WERI-Rb-1 (cell line): ENCODE results near the gene NPNT.

ENCODE experiments used
- DNase-seq: peaks from one replicate; pipeline ENCODE4 v3.0.0-alpha.2; 2020
- H3K27ac ChIP-seq: fragments of 250-450 bp; sonication (Bioruptor Pico); 2 replicates; pipeline ENCODE4 v1.5.1; 2020; ENCODE audit warnings: mild to moderate bottlenecking, moderate library complexity
- H3K27me3 ChIP-seq: fragments of 250-450 bp; sonication (Bioruptor Pico); 2 replicates; pipeline ENCODE4 v1.5.1; 2021; ENCODE audit warnings: mild to moderate bottlenecking, low read depth, moderate library complexity; ENCODE audit not compliant: insufficient read depth, severe bottlenecking
- H3K36me3 ChIP-seq: fragments of 250-450 bp; sonication (Bioruptor Pico); 2 replicates; pipeline ENCODE4 v1.5.1; 2020; ENCODE audit warnings: mild to moderate bottlenecking, moderate library complexity
- H3K4me3 ChIP-seq: 2 replicates; pipeline ENCODE4 v1.5.1; 2011; ENCODE audit warnings: low read depth, mild to moderate bottlenecking, control low read depth, low read length
- H3K9me3 ChIP-seq: fragments of 250-450 bp; sonication (Bioruptor Pico); 2 replicates; pipeline ENCODE4 v1.5.1; 2021; ENCODE audit warnings: mild to moderate bottlenecking, moderate library complexity; ENCODE audit not compliant: severe bottlenecking
- CTCF ChIP-seq: IDR thresholded peaks from 2 replicates; pipeline ENCODE4 v1.5.1; 2011; ENCODE audit warnings: low read depth, mild to moderate bottlenecking, control low read depth, inconsistent platforms, low read length

Gene NPNT

DNA sequence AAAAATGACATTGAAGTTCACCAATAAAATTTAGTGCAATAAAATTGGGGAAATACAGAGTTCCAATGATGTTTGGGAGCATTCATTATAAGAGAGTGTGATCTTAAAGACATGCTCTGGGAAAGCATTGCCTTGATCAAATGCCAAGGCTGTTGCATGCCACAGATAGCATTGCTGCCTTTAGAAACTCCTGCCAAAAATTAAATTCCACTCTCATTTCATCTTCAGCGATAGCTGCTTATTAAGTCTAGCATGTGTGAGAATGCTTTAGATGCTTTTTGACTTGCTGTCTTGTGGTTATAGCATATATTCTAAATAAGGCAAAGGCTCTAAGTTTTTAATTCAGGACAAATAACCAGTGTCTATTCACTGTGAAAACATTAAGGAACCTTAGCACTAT, 49.3 kb downstream of the NPNT start:
- peaks cover 4% of the 10 kb centered on the region; the same call in 1 of the 2 replicates for H3K36me3 ChIP-seq
- no peak for TF ChIP-seq CTCF
- no peak for DNase-seq
- no peak overlapping the region for H3K4me3 ChIP-seq
- peaks cover 7% of the 10 kb centered on the region for H3K9me3 ChIP-seq
- no peak overlapping the region for H3K27ac ChIP-seq
- no peaks in the 10 kb centered on the region for H3K27me3 ChIP-seq

DNA sequence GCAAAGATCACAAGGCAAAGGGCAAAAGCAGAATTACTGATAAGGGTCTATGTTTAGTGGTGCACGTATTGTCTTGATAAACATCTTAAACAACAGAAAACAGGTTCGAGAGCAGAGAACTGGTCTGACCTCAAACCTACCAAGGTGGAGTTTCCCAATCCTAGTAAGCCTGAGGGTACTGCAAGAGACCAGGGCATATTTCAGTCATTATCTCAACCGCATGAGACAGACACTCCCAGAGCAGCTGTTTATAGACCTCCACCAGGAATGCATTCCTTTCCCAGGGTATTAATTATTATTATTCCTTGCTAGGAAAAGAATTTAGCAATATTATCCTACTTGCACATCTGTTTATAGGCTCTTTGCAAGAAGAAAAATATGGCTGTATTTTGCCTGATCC, 51.5 kb downstream of the NPNT start:
- DNase-seq: no peak
- peaks cover 7% of the 10 kb centered on the region for H3K9me3 ChIP-seq

GRCh38 chr4:105950701-105951100, 55.4 kb downstream of the NPNT start:
- H3K4me3 ChIP-seq: no peak overlapping the region
- H3K27me3 ChIP-seq: no peaks in the 10 kb centered on the region
- H3K9me3 ChIP-seq: peaks cover 7% of the 10 kb centered on the region
- DNase-seq: no peak
- no peaks in the 10 kb centered on the region for H3K36me3 ChIP-seq
- no peak for TF ChIP-seq CTCF
- H3K27ac ChIP-seq: no peak overlapping the region

More for the DNA sequence above, 51.5 kb downstream of the NPNT start:
- peaks cover 4% of the 10 kb centered on the region; the same call in 1 of the 2 replicates for H3K36me3 ChIP-seq
- H3K4me3 ChIP-seq: no peak overlapping the region
- no peak for TF ChIP-seq CTCF
- H3K27ac ChIP-seq: no peak overlapping the region
- H3K27me3 ChIP-seq: no peaks in the 10 kb centered on the region

DNA sequence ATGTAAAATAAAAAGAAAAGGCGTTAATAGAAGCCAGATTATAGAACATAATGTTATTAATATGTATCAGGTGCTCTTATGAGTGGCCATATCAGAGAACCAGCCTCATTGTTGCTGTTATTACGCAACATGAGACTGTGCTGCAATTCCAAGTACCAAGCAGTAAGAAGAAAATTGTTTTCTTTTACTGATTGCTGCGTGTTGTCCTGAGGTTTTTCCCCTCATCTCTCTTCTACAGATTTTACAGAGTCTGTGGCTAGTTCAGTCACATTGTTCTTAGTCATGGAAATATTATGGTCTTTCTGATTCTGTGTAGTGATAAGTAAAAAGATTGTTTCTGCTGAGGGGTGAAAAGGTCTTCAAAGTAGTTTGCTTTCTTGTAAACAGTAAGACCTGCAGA, 55.9 kb downstream of the NPNT start:
- H3K4me3 ChIP-seq: no peak overlapping the region
- H3K27ac ChIP-seq: no peak overlapping the region
- H3K36me3 ChIP-seq: no peaks in the 10 kb centered on the region
- TF ChIP-seq CTCF: no peak
- no peak for DNase-seq
- peaks cover 5% of the 10 kb centered on the region for H3K9me3 ChIP-seq
- H3K27me3 ChIP-seq: no peaks in the 10 kb centered on the region

GRCh38 chr4:105952591-105952990, 57.3 kb downstream of the NPNT start:
- no peak for TF ChIP-seq CTCF

DNA sequence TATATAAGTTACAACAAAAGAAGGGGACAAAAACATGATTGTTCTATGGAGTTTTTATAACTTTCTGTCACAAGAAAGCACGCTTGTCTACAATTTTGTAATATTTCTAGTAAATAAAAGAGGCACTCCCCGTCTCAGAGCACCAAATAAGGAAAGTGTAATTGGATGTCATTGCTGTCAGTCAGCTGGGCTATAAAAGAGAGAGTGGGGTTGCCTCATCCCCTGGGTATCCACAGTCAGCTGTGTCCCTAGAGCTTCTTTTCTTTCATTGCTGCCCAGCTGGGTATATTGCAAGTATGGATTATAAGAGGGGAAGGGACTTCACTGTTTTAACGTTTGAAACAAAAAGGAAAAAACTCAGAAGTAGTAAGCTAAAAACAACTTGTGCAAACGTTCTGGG, 61.3 kb downstream of the NPNT start:
- no peak overlapping the region for H3K4me3 ChIP-seq
- no peak overlapping the region for H3K27ac ChIP-seq
- H3K9me3 ChIP-seq: no peaks in the 10 kb centered on the region
- no peaks in the 10 kb centered on the region for H3K27me3 ChIP-seq
- no peak for DNase-seq
- H3K36me3 ChIP-seq: no peaks in the 10 kb centered on the region
- TF ChIP-seq CTCF: no peak

More at GRCh38 chr4:105952591-105952990, 57.3 kb downstream of the NPNT start:
- no peak overlapping the region for H3K27ac ChIP-seq
- H3K36me3 ChIP-seq: no peaks in the 10 kb centered on the region
- DNase-seq: no peak
- H3K9me3 ChIP-seq: no peaks in the 10 kb centered on the region
- H3K4me3 ChIP-seq: no peak overlapping the region
- H3K27me3 ChIP-seq: no peaks in the 10 kb centered on the region
